GM19397 (cell line): ENCODE measurements around the gene OSGIN1.
"Not testable (repeated sequence)": the region's sequence is repeated elsewhere in the genome, so short reads cannot be mapped to it uniquely, and the experiment has no call there.

Experiments used
- ATAC-seq: cut with Tn5 transposase; IDR thresholded peaks from one replicate; pipeline ENCODE4 v1.9.1; 2021; ENCODE audit warnings: mild to moderate bottlenecking, moderate library complexity; ENCODE audit not compliant: unreplicated experiment

The OSGIN1 gene

GRCh38 chr16:83940630-83941378 lies 12.2 kb upstream of the OSGIN1 start:
- no peak for ATAC-seq

GRCh38 chr16:83941546-83941945 lies 11.5 kb upstream of the OSGIN1 start:
- not testable (repeated sequence) for ATAC-seq

- no peak for ATAC-seq
These were observed 11.0 kb upstream of the OSGIN1 start for GRCh38 chr16:83942074-83942473.

- ATAC-seq, result no peak
These were observed 10.1 kb upstream of the OSGIN1 start for GRCh38 chr16:83942815-83943515.

- no peak for ATAC-seq
These were observed 9.5 kb upstream of the OSGIN1 start for GRCh38 chr16:83943516-83944050.

GRCh38 chr16:83945587-83945986 lies 7.5 kb upstream of the OSGIN1 start:
- ATAC-seq, result no peak

GRCh38 chr16:83946154-83946780 lies 6.8 kb upstream of the OSGIN1 start:
- ATAC-seq, result no peak

GRCh38 chr16:83946781-83947566 lies 6.1 kb upstream of the OSGIN1 start:
- ATAC-seq, result no peak

GRCh38 chr16:83947642-83948234 lies 5.3 kb upstream of the OSGIN1 start:
- ATAC-seq, result no peak

- ATAC-seq, result no peak
These were observed 3.9 kb upstream of the OSGIN1 start for GRCh38 chr16:83948914-83949723.

GRCh38 chr16:83949724-83950001 lies 3.4 kb upstream of the OSGIN1 start:
- ATAC-seq, result no peak

- ATAC-seq, result not testable (repeated sequence)
These were observed 2.1 kb upstream of the OSGIN1 start for GRCh38 chr16:83950862-83951399.

GRCh38 chr16:83951544-83951943 lies 1.5 kb upstream of the OSGIN1 start:
- no peak for ATAC-seq

GRCh38 chr16:83952587-83952939 lies 477 bp upstream of the OSGIN1 start:
- no peak for ATAC-seq

GRCh38 chr16:83953796-83954576 lies 946 bp downstream of the OSGIN1 start:
- ATAC-seq, result no peak

GRCh38 chr16:83954577-83955016 lies 1.6 kb downstream of the OSGIN1 start:
- no peak for ATAC-seq

- no peak for ATAC-seq
These were observed 2.4 kb downstream of the OSGIN1 start for GRCh38 chr16:83955218-83956130.
